GM18526 (cell line): ENCODE data around the gene NSMF.

ENCODE experiments used
- POLR2A ChIP-seq: IDR thresholded peaks from 3 replicates; pipeline ENCODE4 v1.6.1; 2011; ENCODE audit not compliant: insufficient read length; ENCODE audit errors: extremely low read depth

NSMF gene

GRCh38 chr9:137485343-137486140 is 26.4 kb upstream of the NSMF start:
- no peak for TF ChIP-seq POLR2A

- TF ChIP-seq POLR2A, result no peak
Measured at GRCh38 chr9:137484551-137485315, 25.6 kb upstream of the NSMF start.

GRCh38 chr9:137482094-137482781 is 23.1 kb upstream of the NSMF start:
- no peak for TF ChIP-seq POLR2A

GRCh38 chr9:137480686-137481683 is 21.9 kb upstream of the NSMF start:
- no peak for TF ChIP-seq POLR2A

GRCh38 chr9:137479892-137480685 is 21.0 kb upstream of the NSMF start:
- TF ChIP-seq POLR2A, result no peak

GRCh38 chr9:137478962-137479861 is 20.1 kb upstream of the NSMF start:
- TF ChIP-seq POLR2A, result no peak

- no peak for TF ChIP-seq POLR2A
Measured at GRCh38 chr9:137478613-137478961, 19.5 kb upstream of the NSMF start.

- TF ChIP-seq POLR2A, result no peak
Measured at GRCh38 chr9:137477778-137478612, 18.9 kb upstream of the NSMF start.

- no peak for TF ChIP-seq POLR2A
Measured at GRCh38 chr9:137476856-137477255, 17.7 kb upstream of the NSMF start.

- TF ChIP-seq POLR2A, result no peak
Measured at GRCh38 chr9:137475666-137476065, 16.5 kb upstream of the NSMF start.

GRCh38 chr9:137474271-137474670 is 15.1 kb upstream of the NSMF start:
- TF ChIP-seq POLR2A, result no peak

- TF ChIP-seq POLR2A, result no peak
Measured at GRCh38 chr9:137470785-137471184, 11.7 kb upstream of the NSMF start.

GRCh38 chr9:137467896-137468295 is 8.8 kb upstream of the NSMF start:
- no peak for TF ChIP-seq POLR2A
